Measurements from ENCODE around the gene SNAP23.
A peak's percentile ranks its signal among the peaks of the same experiment; 100 is the strongest.

Gene SNAP23

GRCh38 chr15:42575188-42576039 lies 80.0 kb downstream of the SNAP23 start, which contains the start of gene STARD9:
TSS of gene STARD9 (plus strand) at chr15:42575606. CDS start at chr15:42575716, 110 bp downstream.
- peak; percentile 99 for DNase-seq

GRCh38 chr15:42576040-42576594 lies 80.7 kb downstream of the SNAP23 start:
- DNase-seq: no peak

- DNase-seq: no peak
Measured at GRCh38 chr15:42576776-42577175, 81.3 kb downstream of the SNAP23 start.

- peak; percentile 72 for DNase-seq
Measured at GRCh38 chr15:42577514-42578031, 82.1 kb downstream of the SNAP23 start.

GRCh38 chr15:42578984-42579537 lies 83.6 kb downstream of the SNAP23 start:
- no peak for DNase-seq

GRCh38 chr15:42581272-42581730 lies 85.9 kb downstream of the SNAP23 start:
- peak; percentile 69 for DNase-seq
